DND-41 (cell line): ENCODE data around the gene IFNL3.

Experiments
- CTCF ChIP-seq: IDR thresholded peaks from 2 replicates; pipeline ENCODE4 v1.5.1; 2012; ENCODE audit warnings: borderline replicate concordance, low read length, moderate library complexity, mild to moderate bottlenecking; ENCODE audit not compliant: poor library complexity, severe bottlenecking; ENCODE audit errors: extremely low read depth
- EZH2 ChIP-seq: IDR thresholded peaks from 3 replicates; pipeline ENCODE4 v1.6.1; 2012; ENCODE audit warnings: borderline replicate concordance, low read depth, mild to moderate bottlenecking, moderate library complexity, low read length, inconsistent platforms; ENCODE audit not compliant: severe bottlenecking

GRCh38 chr19:39277598-39277997, 32.8 kb upstream of the IFNL3 start:
- TF ChIP-seq CTCF (no peak), EZH2 (no peak)
